Measurements from ENCODE around the gene CCDC182. TPM values are rescaled to one million over a fixed set of nuclear protein-coding genes. Genes with fewer than 3 reads are reported as not detected.

Gene CCDC182
- total and polyA plus RNA-seq, 2 of the 13 experiments (the other 11 are each of a cell fraction or from before 2014, with no cell fraction given), result not detected

- TF ChIP-seq ZNF407 (CRISPR knock-in tag; IDR thresholded peaks at IDR 0.05; ENCODE audit: not compliant biosample characterization) (no peak), CHD4 (IDR thresholded peaks at IDR 0.05; ENCODE audit: borderline replicate concordance, low read length) (no peak), KLF15 (CRISPR knock-in tag; IDR thresholded peaks at IDR 0.05; ENCODE audit: borderline replicate concordance) (no peak), SETDB1 (CRISPR knock-in tag; IDR thresholded peaks at IDR 0.05; ENCODE audit: borderline replicate concordance) (no peak), ZNF441 (CRISPR knock-in tag; IDR thresholded peaks at IDR 0.05; ENCODE audit: borderline replicate concordance) (peak; percentile 97), TP53 (CRISPR knock-in tag; conservative IDR thresholded peaks at IDR 0.05) (no peak), GPBP1L1 (CRISPR knock-in tag; IDR thresholded peaks at IDR 0.05) (no peak), NR1H2 (CRISPR knock-in tag; IDR thresholded peaks at IDR 0.05; ENCODE audit: borderline replicate concordance, low read depth) (no peak), HHEX (CRISPR knock-in tag; IDR thresholded peaks at IDR 0.05) (no peak), KDM4B (CRISPR knock-in tag; IDR thresholded peaks at IDR 0.05) (peak; percentile 74), ZNF710 (CRISPR knock-in tag; IDR thresholded peaks at IDR 0.05; ENCODE audit: borderline replicate concordance) (no peak), HDAC1 (CRISPR knock-in tag; IDR thresholded peaks at IDR 0.05) (no peak), ZNF562 (CRISPR knock-in tag; IDR thresholded peaks at IDR 0.05; ENCODE audit: borderline replicate concordance) (no peak), GATAD2A (CRISPR knock-in tag; IDR thresholded peaks at IDR 0.05) (no peak), ZNF446 (CRISPR knock-in tag; IDR thresholded peaks at IDR 0.05) (no peak), ZBTB26 (CRISPR knock-in tag; IDR thresholded peaks at IDR 0.05; ENCODE audit: borderline replicate concordance) (no peak)
Measured at GRCh38 chr17:57783338-57783742, 38.2 kb upstream of the CCDC182 start (continued).

Data from HepG2 (cell line).